K562 (cell line): ENCODE data around the gene ZNF564. TPM values are rescaled to one million over a fixed set of nuclear protein-coding genes. Genes with fewer than 3 reads are reported as not detected.

ENCODE experiments used
- CHD7 ChIP-seq: fragments of 200-600 bp; sonication (generic); IDR thresholded peaks from one replicate; pipeline ENCODE4 v1.6.1; 2012; ENCODE audit warnings: mild to moderate bottlenecking, low read depth, low read length, inconsistent platforms
- FOXK1 ChIP-seq: sonication (generic); formaldehyde crosslinking; IDR thresholded peaks from 2 replicates; pipeline ENCODE4 v1.8.0; 2022; ENCODE audit warnings: missing genetic modification reagents, mild to moderate bottlenecking, borderline replicate concordance
- HLTF ChIP-seq: fragments of 450-650 bp; IDR thresholded peaks from 2 replicates; pipeline ENCODE4 v1.6.1; 2016
- HNRNPLL ChIP-seq: fragments of 200-400 bp; formaldehyde crosslinking; IDR thresholded peaks from 2 replicates; pipeline ENCODE4 v1.6.1; 2017; ENCODE audit warnings: low read length, low read depth, mild to moderate bottlenecking; ENCODE audit not compliant: poor library complexity, severe bottlenecking
- NELFE ChIP-seq: IDR thresholded peaks from 2 replicates; pipeline ENCODE4 v1.6.1; 2011; ENCODE audit warnings: mild to moderate bottlenecking; ENCODE audit not compliant: insufficient read depth, insufficient read length
- NFIX ChIP-seq: fragments of 250-450 bp; sonication (Bioruptor Pico); IDR thresholded peaks from 2 replicates; pipeline ENCODE4 v1.4.0; 2020; ENCODE audit warnings: low read depth, mild to moderate bottlenecking, moderate library complexity
- RAD51 ChIP-seq: fragments of 450-650 bp; IDR thresholded peaks from 2 replicates; pipeline ENCODE4 v1.7.1; 2016; ENCODE audit warnings: low read depth, mild to moderate bottlenecking, borderline replicate concordance
- RNF219 ChIP-seq: fragments of 250-450 bp; sonication (Bioruptor Pico); IDR thresholded peaks from 2 replicates; pipeline ENCODE4 v1.5.0; 2022; ENCODE audit warnings: mild to moderate bottlenecking
- SRSF7 ChIP-seq: fragments of 200-400 bp; formaldehyde crosslinking; optimal IDR thresholded peaks from 2 replicates; pipeline ENCODE3; 2017; ENCODE audit warnings: mild to moderate bottlenecking, low read depth, low read length
- TAF9B ChIP-seq: fragments of 450-650 bp; IDR thresholded peaks from 2 replicates; pipeline ENCODE4 v1.6.1; 2018; ENCODE audit warnings: mild to moderate bottlenecking; ENCODE audit not compliant: partially characterized antibody
- ZBTB17 ChIP-seq: fragments of 450-650 bp; formaldehyde crosslinking; IDR thresholded peaks from 2 replicates; pipeline ENCODE4 v1.4.0; 2020; ENCODE audit warnings: mild to moderate bottlenecking
- ZKSCAN3 ChIP-seq: fragments of 250-450 bp; sonication (Bioruptor Pico); IDR thresholded peaks from 2 replicates; pipeline ENCODE4 v1.4.0; 2020
- polyA plus RNA-seq, 8 experiments: library from polyadenylated mRNA; depleted of rRNA in 4 of 8; stranded (reverse) in 5 of 8; unstranded in 3 of 8; fragments of >200 nt; fragmentation: Nextera tagmentation in 2 of 8; fragmentation: Illumina TruSeq in 1 of 8; extraction: Ambion mirVana in 2 of 8; extraction: Trizol in 1 of 8; gene quantifications; 2 replicates each; pipeline versions ENCODE4 v1.2.1 to v1.2.3, GENCODE V29; 2011 to 2014; ENCODE audit warnings: inconsistent platforms in 1 of 8, missing spikeins in 1 of 8
- total RNA-seq, 7 experiments: library from RNA; depleted of rRNA in 6 of 7; stranded (reverse); fragments of >200 nt in 6 of 7; fragmentation: Illumina TruSeq in 2 of 7; extraction: Trizol in 2 of 7; gene quantifications; 2 replicates each; pipeline versions ENCODE4 v1.2.1 to v1.2.3, GENCODE V29; 2011 to 2021; ENCODE audit warnings: low replicate concordance in 1 of 7
- TF ChIP-seq, protein P1 (sequence below): fragments of 250-450 bp; sonication (Bioruptor Pico); IDR thresholded peaks from 2 replicates; pipeline ENCODE4 v1.4.0; 2020; ENCODE audit warnings: mild to moderate bottlenecking, moderate library complexity

ZNF564 gene
- total and polyA plus RNA-seq, 9 of the 15 experiments (the other 6 are each of a cell fraction or from before 2014, with no cell fraction given) = 1.4 to 8.1 (median 5.6) TPM

- TF ChIP-seq ZBTB17 (CRISPR knock-in tag) (no peak), TAF9B (peak; percentile 60), RAD51 (no peak), HLTF (no peak), ZKSCAN3 (no peak), HNRNPLL (no peak), NFIX (no peak), SRSF7 (no peak), RNF219 (no peak), NELFE (no peak), FOXK1 (CRISPR knock-in tag) (no peak), CHD7 (no peak)
- TF ChIP-seq, protein P1, sequence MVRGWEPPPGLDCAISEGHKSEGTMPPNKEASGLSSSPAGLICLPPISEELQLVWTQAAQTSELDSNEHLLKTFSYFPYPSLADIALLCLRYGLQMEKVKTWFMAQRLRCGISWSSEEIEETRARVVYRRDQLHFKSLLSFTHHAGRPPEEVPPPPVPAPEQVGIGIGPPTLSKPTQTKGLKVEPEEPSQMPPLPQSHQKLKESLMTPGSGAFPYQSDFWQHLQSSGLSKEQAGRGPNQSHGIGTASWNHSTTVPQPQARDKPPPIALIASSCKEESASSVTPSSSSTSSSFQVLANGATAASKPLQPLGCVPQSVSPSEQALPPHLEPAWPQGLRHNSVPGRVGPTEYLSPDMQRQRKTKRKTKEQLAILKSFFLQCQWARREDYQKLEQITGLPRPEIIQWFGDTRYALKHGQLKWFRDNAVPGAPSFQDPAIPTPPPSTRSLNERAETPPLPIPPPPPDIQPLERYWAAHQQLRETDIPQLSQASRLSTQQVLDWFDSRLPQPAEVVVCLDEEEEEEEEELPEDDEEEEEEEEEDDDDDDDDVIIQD (CRISPR knock-in tag) = no peak
Measured at GRCh38 chr19:12551060-12551832, at the start of gene ZNF564 (continued).
